ENCODE data around the gene ELOVL7. TPM values are rescaled to one million over a fixed set of nuclear protein-coding genes. Genes with fewer than 3 reads are reported as not detected.
"Not testable (repeated sequence)": the region's sequence is repeated elsewhere in the genome, so short reads cannot be mapped to it uniquely, and the experiment has no call there.

ELOVL7 gene
- total and polyA plus RNA-seq, 10 donors = 0.43 to 8.1 (median 2.1) TPM

- 82 to 93% (median 85%) methylated on average over 4 of the region's 4 CpGs for WGBS, 5 donors
- Histone ChIP-seq H3K4me3 (no peak overlapping the region), H3K9me3 (no peaks in the 10 kb centered on the region), H3K27me3 (replicated peaks in 1 of 7) (no peaks in the 10 kb centered on the region), H3K27ac (no peak overlapping the region), H3K36me3 (no peaks in the 10 kb centered on the region), H3K4me1 (no peaks in the 10 kb centered on the region)
- intact Hi-C loops (cut with DNase I; ENCODE audit: low total_unique reads) = no loop called here
- DNase-seq = no peak
- TF ChIP-seq CTCF (IDR thresholded peaks at IDR 0.05 in 8 of 11, conservative IDR thresholded peaks at IDR 0.05 in 3 of 11) (no peak), POLR2AphosphoS5 (IDR thresholded peaks at IDR 0.05) (no peak), POLR2A (IDR thresholded peaks at IDR 0.05) (no peak)
Measured at GRCh38 chr5:60821488-60822284, 22.4 kb downstream of the ELOVL7 start.

GRCh38 chr5:60820593-60821487, 23.2 kb downstream of the ELOVL7 start:
- Histone ChIP-seq H3K27ac (no peak overlapping the region), H3K4me3 (no peak overlapping the region), H3K36me3 (no peaks in the 10 kb centered on the region), H3K4me1 (no peaks in the 10 kb centered on the region), H3K27me3 (replicated peaks in 1 of 7) (no peaks in the 10 kb centered on the region), H3K9me3 (no peaks in the 10 kb centered on the region)
- 53 to 65% (median 59%) methylated on average over 9 of the region's 9 CpGs for WGBS, 5 donors
- no peak for DNase-seq
- no peak for TF ChIP-seq POLR2AphosphoS5 (IDR thresholded peaks at IDR 0.05)
- TF ChIP-seq POLR2A (IDR thresholded peaks at IDR 0.05) = no peak
- no peak for TF ChIP-seq CTCF (IDR thresholded peaks at IDR 0.05 in 8 of 11, conservative IDR thresholded peaks at IDR 0.05 in 3 of 11)
- intact Hi-C loops (cut with DNase I; ENCODE audit: low total_unique reads) = no loop called here

- intact Hi-C loops (cut with DNase I; ENCODE audit: low total_unique reads); H3K4me3 ChIP-seq; H3K9me3 ChIP-seq; H3K4me1 ChIP-seq; H3K27ac ChIP-seq; H3K27me3 ChIP-seq (replicated peaks in 1 of 7); DNase-seq; H3K36me3 ChIP-seq: not testable (repeated sequence)
- 92 to 95% (median 93%) methylated on average over 5 of the region's 5 CpGs for WGBS, 5 donors
Measured at GRCh38 chr5:60816138-60816537, 27.9 kb downstream of the ELOVL7 start.

GRCh38 chr5:60814498-60814897, 29.6 kb downstream of the ELOVL7 start:
- Histone ChIP-seq H3K27ac (no peak overlapping the region), H3K36me3 (no peaks in the 10 kb centered on the region), H3K9me3 (no peaks in the 10 kb centered on the region), H3K4me1 (no peaks in the 10 kb centered on the region), H3K27me3 (replicated peaks in 1 of 7) (no peaks in the 10 kb centered on the region), H3K4me3 (no peak overlapping the region)
- DNase-seq = no peak
- WGBS, 5 donors = 71 to 91% (median 77%) methylated on average over 2 of the region's 2 CpGs
- intact Hi-C loops (cut with DNase I; ENCODE audit: low total_unique reads) = no loop called here
- no peak for TF ChIP-seq POLR2AphosphoS5 (IDR thresholded peaks at IDR 0.05)
- no peak for TF ChIP-seq POLR2A (IDR thresholded peaks at IDR 0.05)

- DNase-seq = no peak
- Histone ChIP-seq H3K9me3 (no peaks in the 10 kb centered on the region), H3K4me3 (no peak overlapping the region), H3K4me1 (no peaks in the 10 kb centered on the region), H3K36me3 (no peaks in the 10 kb centered on the region), H3K27ac (no peak overlapping the region), H3K27me3 (replicated peaks in 1 of 7) (no peaks in the 10 kb centered on the region)
- intact Hi-C loops (cut with DNase I; ENCODE audit: low total_unique reads) = no loop called here
- no peak for TF ChIP-seq CTCF (IDR thresholded peaks at IDR 0.05 in 8 of 11, conservative IDR thresholded peaks at IDR 0.05 in 3 of 11)
- no peak for TF ChIP-seq POLR2AphosphoS5 (IDR thresholded peaks at IDR 0.05)
- no peak for TF ChIP-seq POLR2A (IDR thresholded peaks at IDR 0.05)
Measured at GRCh38 chr5:60812426-60812825, 31.6 kb downstream of the ELOVL7 start.
